ENCODE measurements around the gene BCAS4.

Gene BCAS4

DNA sequence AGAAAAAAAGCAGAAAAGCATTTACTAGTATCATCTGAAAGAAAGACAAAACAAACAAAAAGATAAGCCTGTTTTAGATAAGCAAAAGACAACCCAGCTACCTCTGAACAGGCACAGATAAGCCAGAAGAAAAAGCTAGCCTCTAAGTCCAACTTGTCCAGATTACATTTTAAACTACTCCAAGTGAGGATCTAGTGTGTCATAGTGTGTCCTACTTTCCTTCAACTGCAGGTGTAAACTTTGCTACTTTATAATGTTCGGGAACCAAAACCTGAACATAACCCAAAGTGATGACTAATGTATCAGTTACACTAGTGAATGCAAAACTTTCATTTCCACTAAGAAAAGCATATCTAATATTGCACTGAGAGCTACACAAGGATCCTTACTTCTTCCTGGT is 116.9 kb downstream of the BCAS4 start:
- DNase-seq (ENCODE audit: low spot score), result no peak

GRCh38 chr20:50913690-50914375 is 119.0 kb downstream of the BCAS4 start:
- DNase-seq (ENCODE audit: low spot score), result no peak

DNA sequence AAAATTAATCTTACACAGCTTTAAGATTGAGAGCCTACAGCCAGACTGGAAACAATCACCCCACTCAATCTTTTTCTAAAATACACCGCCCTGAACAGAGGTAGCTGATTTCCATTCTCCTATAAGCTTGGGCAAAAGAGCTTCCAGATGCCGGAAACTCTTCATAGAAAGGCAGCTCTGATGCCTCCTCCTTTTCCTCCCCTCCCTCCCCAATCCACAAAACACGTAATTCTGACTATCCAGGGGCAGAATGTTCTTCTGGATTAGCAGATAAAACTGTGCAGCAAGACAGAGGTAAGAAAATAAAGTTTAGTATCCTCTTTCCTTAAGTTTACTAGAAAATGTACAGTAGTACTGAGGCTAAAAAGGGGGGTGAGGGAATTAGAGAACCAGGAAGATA is 120.6 kb downstream of the BCAS4 start:
- no peak for DNase-seq (ENCODE audit: low spot score)

DNA sequence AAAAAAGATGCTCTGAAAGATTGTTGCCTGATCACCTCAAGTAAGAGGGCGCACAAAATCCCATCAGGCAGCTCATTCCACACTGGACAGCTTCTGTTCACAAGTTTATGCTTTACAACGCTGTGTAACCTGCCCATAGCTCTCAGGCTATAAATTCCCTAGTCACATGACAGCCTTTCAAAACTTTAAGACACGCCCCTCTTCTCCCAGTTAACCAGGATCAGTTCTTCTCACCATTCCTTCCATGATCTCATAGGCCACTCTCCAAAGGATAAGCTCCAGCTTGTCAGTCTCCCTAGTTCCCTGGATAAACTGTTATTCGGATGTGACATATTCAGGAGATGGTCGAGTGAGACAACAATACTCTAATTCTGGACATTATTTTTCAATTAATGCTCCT is 121.4 kb downstream of the BCAS4 start:
- DNase-seq (ENCODE audit: low spot score), result peak; percentile 28

GRCh38 chr20:50916934-50917333 is 122.1 kb downstream of the BCAS4 start:
- no peak for DNase-seq (ENCODE audit: low spot score)

DNA sequence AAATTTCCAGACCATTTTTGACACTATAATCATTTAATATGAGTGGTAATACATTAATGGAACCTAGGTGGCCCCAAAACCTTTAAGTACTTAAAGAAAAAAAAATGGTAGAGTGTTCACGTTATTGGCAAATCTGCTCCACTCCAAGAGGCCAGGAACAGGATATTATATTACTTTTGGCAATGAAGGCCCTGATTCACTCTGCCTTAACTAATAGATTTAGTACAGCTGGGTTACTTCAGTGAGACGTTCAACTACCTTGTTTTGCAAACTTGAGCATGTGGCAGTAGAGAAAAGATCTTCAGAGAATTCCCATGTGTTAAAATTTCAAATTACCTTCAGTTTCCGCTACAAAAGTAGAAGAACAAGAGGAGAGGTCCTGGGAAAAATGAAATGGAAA is 123.5 kb downstream of the BCAS4 start:
- DNase-seq (ENCODE audit: low spot score), result no peak

DNA sequence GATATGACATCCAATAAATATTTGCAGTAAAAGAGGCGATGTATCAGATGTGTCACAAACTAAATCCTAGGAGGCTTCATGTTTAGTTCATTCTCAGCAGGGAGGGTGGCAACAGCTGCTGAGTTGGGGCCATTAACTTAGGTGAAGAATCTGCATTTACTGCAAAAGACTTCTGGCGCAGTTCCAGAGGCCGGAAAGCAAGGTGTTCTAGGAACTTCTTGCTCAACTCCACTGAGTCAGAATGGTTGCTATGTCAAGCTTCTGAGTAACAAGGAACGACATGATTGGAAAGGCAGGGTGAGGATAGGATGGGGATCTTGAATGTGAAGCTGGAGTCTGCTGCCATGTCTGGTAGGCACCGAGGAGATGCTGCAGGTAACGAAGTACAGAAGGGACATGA is 124.7 kb downstream of the BCAS4 start:
- DNase-seq (ENCODE audit: low spot score), result no peak

GRCh38 chr20:50920997-50921396 is 126.1 kb downstream of the BCAS4 start:
- no peak for DNase-seq (ENCODE audit: low spot score)

DNA sequence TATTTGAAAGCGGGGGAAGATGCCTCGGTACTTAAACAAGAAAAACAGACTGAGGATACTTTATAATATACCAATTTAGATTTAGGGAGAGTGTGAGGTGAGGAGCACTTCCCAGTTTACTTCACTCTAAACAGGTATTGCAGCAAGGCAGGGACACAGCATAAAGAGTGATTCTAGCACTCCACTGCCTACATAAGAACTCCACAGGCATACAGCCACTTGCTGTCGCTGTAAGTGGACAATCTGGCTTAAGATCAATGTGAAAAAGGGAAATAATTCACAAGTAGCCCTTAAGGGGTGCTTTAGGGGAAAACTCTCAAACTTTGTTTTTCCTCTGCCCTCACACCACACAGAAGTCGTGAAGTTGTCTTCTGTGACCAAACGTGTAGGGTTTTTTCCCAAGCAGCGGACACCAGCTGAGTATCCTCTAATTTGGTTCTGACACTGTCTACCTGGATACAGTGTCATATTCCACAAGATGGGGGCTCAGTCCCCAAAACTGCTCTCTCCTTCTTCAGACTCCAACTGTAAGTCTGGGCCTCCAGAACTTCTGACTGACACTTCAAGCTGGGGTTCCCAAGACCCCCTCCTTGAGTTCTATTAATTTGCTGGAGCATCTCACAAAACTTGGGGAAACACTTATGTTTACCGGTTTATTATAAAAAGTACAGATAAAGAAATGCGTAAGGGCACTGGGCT is 127.1 kb downstream of the BCAS4 start:
- no peak for DNase-seq (ENCODE audit: low spot score)

GRCh38 chr20:50924261-50924920 is 129.5 kb downstream of the BCAS4 start:
- no peak for DNase-seq (ENCODE audit: low spot score)

DNA sequence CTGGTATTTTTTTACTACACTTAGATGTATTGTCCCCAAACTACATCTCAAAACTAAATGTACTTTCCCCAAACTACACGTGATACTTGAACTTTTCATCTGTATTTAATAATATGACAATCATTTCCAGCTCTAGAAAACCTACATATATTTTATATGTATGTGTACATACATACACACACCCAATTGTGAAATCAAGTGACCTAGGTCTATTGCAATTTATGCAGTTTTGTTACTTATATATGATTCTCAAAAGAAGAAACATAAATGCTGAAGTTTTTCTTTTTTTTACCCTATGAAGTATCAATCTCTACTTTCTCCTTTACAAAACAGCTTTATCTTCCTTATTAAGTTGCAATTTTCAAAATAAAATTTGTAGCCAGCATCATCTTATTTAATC is 131.7 kb downstream of the BCAS4 start:
- DNase-seq (ENCODE audit: low spot score), result no peak

Measured in iPS-NIHi11 (cell line).